Uterus (tissue), 2 donors: ENCODE measurements around the gene EHMT1.

Source experiments
- CTCF ChIP-seq, 4 experiments: fragments of 200-600 bp in 2 of 4; fragments of 450-650 bp in 2 of 4; sonication (generic) in 2 of 4; IDR thresholded peaks; one replicate each; pipeline ENCODE4 v1.5.1; 2016 to 2019; ENCODE audit warnings: antibody characterized with exemption in 4 of 4, mild to moderate bottlenecking in 2 of 4, moderate library complexity in 1 of 4
- POLR2A ChIP-seq, 2 donors: fragments of 450-650 bp; IDR thresholded peaks; one replicate each; pipeline ENCODE4 v1.6.1; 2016; ENCODE audit warnings: antibody characterized with exemption in 2 of 2, mild to moderate bottlenecking in 1 of 2, moderate library complexity in 1 of 2

GRCh38 chr9:137860361-137860760 lies 241.6 kb downstream of the EHMT1 start:
- TF ChIP-seq POLR2A (IDR thresholded peaks at IDR 0.05): no peak
- TF ChIP-seq CTCF (IDR thresholded peaks at IDR 0.05): no peak
